HEK293T (cell line): ENCODE data around the gene SH3PXD2A.

Source experiments
- ELF4 ChIP-seq: fragments of 450-650 bp; IDR thresholded peaks from 2 replicates; pipeline ENCODE4 v1.6.1; 2017; ENCODE audit warnings: antibody characterized with exemption
- FOXK2 ChIP-seq: fragments of 450-650 bp; IDR thresholded peaks from 2 replicates; pipeline ENCODE4 v1.6.1; 2016; ENCODE audit warnings: mild to moderate bottlenecking
- SP1 ChIP-seq: fragments of 450-650 bp; IDR thresholded peaks from 2 replicates; pipeline ENCODE4 v1.6.1; 2017
- TARDBP ChIP-seq: fragments of 450-650 bp; IDR thresholded peaks from 2 replicates; pipeline ENCODE4 v1.6.1; 2016

- TF ChIP-seq ELF4 (no peak), FOXK2 (no peak), SP1 (no peak), TARDBP (no peak)
Observed at GRCh38 chr10:103736763-103737162, 118.6 kb downstream of the SH3PXD2A start.
